Ascending aorta (tissue), 2 donors: Measurements from ENCODE around the gene GLYR1. TPM values are rescaled to one million over a fixed set of nuclear protein-coding genes. Genes with fewer than 3 reads are reported as not detected.

Experiments
- DNase-seq, 2 donors: peaks; one replicate each; pipeline ENCODE4 v3.0.0-alpha.2; 2019; ENCODE audit warnings: low spot score in 2 of 2
- H3K27ac ChIP-seq, 2 donors: fragments of 200-600 bp; sonication (generic); one replicate each; pipeline ENCODE4 v1.5.1; 2016 to 2017; ENCODE audit warnings: mild to moderate bottlenecking in 1 of 2
- H3K27me3 ChIP-seq: fragments of 200-600 bp; sonication (generic); one replicate; pipeline ENCODE4 v1.5.1; 2017
- H3K36me3 ChIP-seq, 2 donors: fragments of 200-600 bp; sonication (generic); one replicate each; pipeline ENCODE4 v1.5.1; 2016
- H3K4me1 ChIP-seq, 2 donors: fragments of 200-600 bp; sonication (generic); one replicate each; pipeline ENCODE4 v1.5.1; 2016 to 2017; ENCODE audit warnings: mild to moderate bottlenecking in 1 of 2
- H3K4me3 ChIP-seq, 2 donors: fragments of 200-600 bp; sonication (generic); one replicate each; pipeline ENCODE4 v1.5.1; 2016 to 2017; ENCODE audit warnings: mild to moderate bottlenecking in 1 of 2
- H3K9me3 ChIP-seq, 2 donors: fragments of 200-600 bp; sonication (generic); one replicate each; pipeline ENCODE4 v1.5.1; 2016
- CTCF ChIP-seq, 3 experiments: fragments of 200-600 bp in 2 of 3; fragments of 450-650 bp in 1 of 3; sonication (generic) in 2 of 3; IDR thresholded peaks; one replicate each; pipeline ENCODE4 v1.5.1; 2016 to 2019; ENCODE audit warnings: antibody characterized with exemption in 3 of 3, mild to moderate bottlenecking in 1 of 3, moderate library complexity in 1 of 3
- intact Hi-C: fragments of 100-400 bp; cut with DNase I; formaldehyde crosslinking; loops from one replicate; pipeline ENCODE4 v1.15.1; 2023
- total RNA-seq: library from RNA; depleted of rRNA; stranded (reverse); fragments of >200 nt; gene quantifications from one replicate; pipeline ENCODE4 v1.1.0, GENCODE V29; 2016

Gene GLYR1
- total RNA-seq, 1 donor from 2014 or later = 39.2 TPM

DNA sequence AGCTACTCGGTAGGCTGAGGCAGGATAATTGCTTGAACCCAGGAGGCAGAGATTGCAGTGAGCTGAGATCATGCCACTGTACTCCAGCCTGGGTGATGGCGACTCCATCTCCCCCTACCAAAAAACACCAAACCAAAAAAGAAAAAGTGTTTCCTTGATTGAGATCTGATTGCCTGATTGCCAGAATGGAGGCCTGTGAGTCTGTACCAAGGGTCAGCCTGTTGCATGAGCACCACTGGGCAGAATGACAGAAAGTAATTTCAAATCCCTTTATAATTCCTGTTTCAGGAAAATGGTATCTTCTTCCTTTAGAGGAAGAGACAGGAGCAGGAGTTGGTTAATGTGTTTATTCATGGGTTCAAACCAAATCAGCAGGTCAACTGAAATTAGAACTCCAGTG is 8.7 kb upstream of the GLYR1 start:
- Histone ChIP-seq H3K36me3 (peaks cover 56 to 67% of the 10 kb centered on the region in 2 donors), H3K27ac (no peak overlapping the region), H3K4me3 (no peak overlapping the region), H3K9me3 (no peaks in the 10 kb centered on the region), H3K27me3 (no peaks in the 10 kb centered on the region), H3K4me1 (no peaks in the 10 kb centered on the region)
- TF ChIP-seq CTCF (IDR thresholded peaks at IDR 0.05) = no peak
- intact Hi-C loops = no loop called here
- no peak for DNase-seq

DNA sequence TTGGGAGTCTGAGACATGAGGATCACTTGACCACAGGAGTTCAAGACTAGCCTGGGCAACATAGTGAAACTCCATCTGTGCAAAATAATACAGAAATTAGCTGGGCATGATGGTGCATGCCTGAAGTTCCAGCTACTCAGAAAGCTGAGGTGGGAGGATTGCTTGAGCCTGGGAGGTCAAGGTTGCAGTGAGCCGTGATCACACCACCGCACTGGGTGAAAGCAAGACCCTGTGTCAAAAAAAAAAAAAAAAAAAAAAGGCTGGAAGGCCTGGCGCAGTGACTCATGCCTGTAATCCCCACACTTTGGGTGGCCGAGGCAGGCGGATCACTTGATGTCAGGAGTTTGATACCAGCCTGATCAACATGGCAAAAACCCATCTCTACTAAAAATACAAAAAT is 8.3 kb upstream of the GLYR1 start:
- Histone ChIP-seq H3K4me1 (peaks cover 0 to 2% of the 10 kb centered on the region in 2 donors), H3K27me3 (no peaks in the 10 kb centered on the region), H3K27ac (no peak overlapping the region), H3K9me3 (no peaks in the 10 kb centered on the region), H3K4me3 (no peak overlapping the region), H3K36me3 (peaks cover 51 to 62% of the 10 kb centered on the region in 2 donors)
- no peak for TF ChIP-seq CTCF (IDR thresholded peaks at IDR 0.05)
- intact Hi-C loops = no loop called here
- no peak for DNase-seq

DNA sequence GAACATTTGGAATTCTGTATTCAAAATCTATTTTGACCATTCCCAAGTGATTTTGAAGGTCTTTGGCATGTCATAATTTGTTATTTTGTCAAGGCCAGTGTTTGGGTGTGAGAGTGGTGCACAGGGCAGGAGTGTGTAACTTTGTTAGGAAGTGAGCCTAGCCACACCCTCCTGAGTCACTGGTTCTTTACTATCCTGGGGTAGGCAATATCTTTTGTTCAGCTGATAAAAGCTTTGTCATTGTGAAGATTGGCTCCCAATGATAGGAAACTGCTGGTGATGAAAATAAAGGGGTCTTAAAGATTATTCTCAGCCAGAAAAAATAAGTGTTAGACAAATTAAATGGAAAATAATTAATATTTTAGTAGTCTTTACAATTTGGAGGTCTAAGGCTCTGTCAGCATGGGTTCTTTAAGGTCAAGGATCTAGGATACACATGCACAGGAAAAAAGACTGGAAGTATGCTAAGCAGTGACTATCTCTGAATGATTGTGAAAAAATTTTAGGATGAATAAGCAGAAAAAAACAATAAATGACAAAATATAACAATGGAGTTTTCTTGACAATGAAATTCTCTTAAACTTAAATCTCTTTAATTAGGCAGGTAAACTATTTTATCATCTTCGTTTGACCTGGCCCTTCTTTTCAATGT is 5.3 kb upstream of the GLYR1 start:
- peaks cover 6 to 14% of the 10 kb centered on the region in 2 donors for H3K4me1 ChIP-seq
- H3K27me3 ChIP-seq = no peaks in the 10 kb centered on the region
- no peak for DNase-seq
- no peaks in the 10 kb centered on the region for H3K9me3 ChIP-seq
- intact Hi-C loops = no loop called here
- TF ChIP-seq CTCF (IDR thresholded peaks at IDR 0.05) = no peak
- no peak overlapping the region for H3K4me3 ChIP-seq
- H3K36me3 ChIP-seq = peaks cover 26 to 36% of the 10 kb centered on the region in 2 donors
- no peak overlapping the region for H3K27ac ChIP-seq

DNA sequence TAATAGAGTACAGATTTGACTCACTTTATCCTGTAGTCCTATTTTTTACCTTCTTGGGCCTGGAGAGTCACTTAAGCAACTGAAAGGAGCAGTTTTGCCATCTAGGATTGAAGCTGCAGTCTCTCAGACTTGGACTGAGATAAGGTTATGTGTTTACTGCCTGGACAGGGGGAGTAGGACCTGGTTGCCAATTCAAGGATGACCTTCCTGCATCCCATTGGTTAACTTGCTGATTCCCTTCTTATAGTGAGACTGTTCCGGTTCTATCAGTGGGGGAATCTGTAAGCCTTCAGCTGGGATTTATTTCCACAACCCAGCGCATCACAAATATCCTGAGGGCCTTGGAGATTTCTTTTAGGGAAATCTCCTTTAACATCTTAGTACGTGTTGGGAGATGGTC is 3.1 kb upstream of the GLYR1 start:
- intact Hi-C loops = no loop called here
- DNase-seq = no peak
- no peaks in the 10 kb centered on the region for H3K9me3 ChIP-seq
- H3K27me3 ChIP-seq = no peaks in the 10 kb centered on the region
- TF ChIP-seq CTCF (IDR thresholded peaks at IDR 0.05) = no peak
- H3K36me3 ChIP-seq = peaks cover 15 to 17% of the 10 kb centered on the region in 2 donors
- no peak overlapping the region for H3K27ac ChIP-seq
- H3K4me3 ChIP-seq = peak overlapping the region in 1 of 2 donors; percentile 16
- peaks cover 12 to 23% of the 10 kb centered on the region in 2 donors for H3K4me1 ChIP-seq

DNA sequence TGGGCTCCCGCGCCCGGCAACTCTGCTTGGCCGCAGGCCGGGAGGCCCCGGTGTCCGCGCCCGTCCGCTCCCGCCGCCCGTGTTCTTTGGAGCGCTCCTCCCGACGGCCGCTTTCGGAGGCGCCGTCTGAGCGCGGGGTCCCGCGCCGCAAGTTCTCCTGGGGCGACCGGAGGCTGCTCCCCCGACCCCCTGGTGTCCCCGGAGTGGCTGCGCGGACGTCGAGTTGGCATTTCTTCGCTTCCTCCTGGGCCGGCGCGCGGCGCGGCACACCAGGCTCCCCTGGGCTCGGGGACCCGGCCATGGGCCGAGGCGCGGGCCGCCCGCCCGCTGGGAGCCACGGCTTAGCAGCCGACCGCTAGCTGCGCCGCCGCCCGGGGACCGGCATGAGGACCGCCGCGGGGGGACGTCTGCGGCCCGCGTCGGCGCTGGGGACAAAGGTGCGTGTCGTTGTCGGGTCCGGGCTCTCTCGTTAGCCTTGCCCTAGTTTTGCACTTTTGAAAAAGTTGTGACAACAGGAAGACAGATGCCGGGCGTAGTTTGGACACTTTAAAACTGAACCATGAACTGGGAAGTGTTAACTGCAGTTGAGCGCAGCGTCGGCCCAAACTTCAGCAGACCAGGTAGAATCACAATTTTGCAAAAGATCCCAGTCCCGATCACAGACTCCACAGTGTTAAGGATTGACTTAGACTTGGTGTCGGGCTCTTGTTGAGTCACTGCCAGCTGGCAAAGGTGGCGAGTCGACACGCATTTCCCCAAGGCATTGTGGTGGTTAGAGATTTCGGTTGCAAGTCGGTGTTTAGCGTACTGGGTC is 893 bp upstream of the GLYR1 start:
- Histone ChIP-seq H3K4me3 (peak overlapping the region; percentile 74 to 98), H3K36me3 (peaks cover 15 to 21% of the 10 kb centered on the region in 2 donors), H3K4me1 (peaks cover 12 to 23% of the 10 kb centered on the region in 2 donors), H3K27ac (peak overlapping the region; percentile 92 to 97), H3K27me3 (no peaks in the 10 kb centered on the region), H3K9me3 (no peaks in the 10 kb centered on the region)
- intact Hi-C loops = loop anchor here (1.0 to 5.0 kb wide), 5 partner anchors 45 to 249 kb away; partner anchors contain the start of genes EEF2KMT and ROGDI
- DNase-seq = peak in 1 of 2 donors; percentile 75
- TF ChIP-seq CTCF (IDR thresholded peaks at IDR 0.05) = no peak
